Hypothalamus (tissue), 51 donors: ENCODE data around the gene DNAJC1.
"Not testable (repeated sequence)": the region's sequence is repeated elsewhere in the genome, so short reads cannot be mapped to it uniquely, and the experiment has no call there.

Source experiments
- DNase-seq, 51 donors: peaks; one replicate each; lab custom pipeline; 2025; lab: John Stamatoyannopoulos, UW

The DNAJC1 gene

DNA sequence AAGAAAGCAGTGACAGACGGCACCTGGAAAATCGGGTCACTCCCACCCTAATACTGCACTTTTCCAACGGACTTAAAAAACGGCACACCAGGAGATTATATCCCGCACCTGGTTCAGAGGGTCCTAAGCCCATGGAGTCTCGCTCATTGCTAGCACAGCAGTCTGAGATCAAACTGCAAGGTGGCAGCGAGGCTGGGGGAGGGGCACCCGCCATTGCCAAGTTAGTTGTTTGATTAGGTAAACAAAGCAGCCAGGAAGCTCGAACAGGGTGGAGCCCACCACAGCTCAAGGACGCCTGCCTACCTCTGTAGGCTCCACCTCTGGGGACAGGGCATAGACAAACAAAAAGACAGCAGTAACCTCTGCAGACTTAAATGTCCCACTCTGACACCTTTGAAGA, 169.0 kb downstream of the DNAJC1 start:
- DNase-seq, result not testable (repeated sequence)

DNA sequence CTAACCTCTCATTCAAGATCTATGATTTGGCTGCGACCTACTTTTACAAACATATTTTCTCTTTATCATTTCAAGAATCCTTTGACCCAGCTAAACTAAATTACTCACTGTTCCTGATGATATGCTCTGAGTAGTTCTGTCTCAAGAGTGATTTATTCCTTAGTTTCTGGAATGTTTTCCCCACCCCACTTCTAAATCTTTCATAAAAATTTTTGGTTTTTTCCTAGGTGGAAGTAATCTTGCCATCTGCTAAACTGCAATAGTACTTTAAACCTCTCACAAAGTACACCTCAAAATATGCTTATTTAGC, 170.8 kb downstream of the DNAJC1 start:
- DNase-seq, result no peak

DNA sequence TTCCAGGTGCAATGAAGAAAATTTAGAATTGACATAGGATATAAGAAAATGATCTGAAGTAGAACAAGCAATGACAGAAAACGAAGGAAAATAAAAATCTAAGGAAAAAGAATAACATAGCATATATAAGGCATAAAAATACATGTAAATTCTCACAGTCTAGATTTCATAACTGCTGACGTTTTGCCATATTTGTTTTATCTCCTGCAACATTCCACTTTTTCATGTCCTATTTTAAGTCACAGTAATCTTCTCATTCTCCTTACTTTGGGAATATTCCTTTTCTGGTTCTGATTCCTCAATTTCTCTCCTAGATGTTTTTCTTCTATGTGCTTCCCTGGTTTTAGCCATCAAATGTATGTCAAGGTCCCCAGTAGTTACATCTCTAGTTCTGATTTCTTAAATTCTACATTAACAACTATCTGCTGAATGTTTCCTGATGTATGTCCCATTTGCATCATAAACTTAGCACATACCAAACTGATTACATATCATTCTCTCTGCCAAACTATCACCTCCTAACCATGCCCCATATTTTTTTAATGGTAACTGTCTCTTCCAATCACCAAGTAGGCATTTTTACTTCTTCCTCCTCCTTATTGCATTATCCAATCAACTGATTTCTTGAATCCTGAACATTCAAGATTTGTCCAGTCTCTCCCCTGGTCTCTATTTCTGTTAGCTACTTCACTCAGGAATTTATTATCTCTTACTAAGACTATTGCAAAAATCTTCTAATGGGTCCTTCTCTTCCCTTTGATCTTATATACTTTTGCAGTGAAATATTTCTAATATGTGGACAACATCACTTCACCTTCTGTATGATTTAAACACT, 171.3 kb downstream of the DNAJC1 start:
- DNase-seq, result no peak

DNA sequence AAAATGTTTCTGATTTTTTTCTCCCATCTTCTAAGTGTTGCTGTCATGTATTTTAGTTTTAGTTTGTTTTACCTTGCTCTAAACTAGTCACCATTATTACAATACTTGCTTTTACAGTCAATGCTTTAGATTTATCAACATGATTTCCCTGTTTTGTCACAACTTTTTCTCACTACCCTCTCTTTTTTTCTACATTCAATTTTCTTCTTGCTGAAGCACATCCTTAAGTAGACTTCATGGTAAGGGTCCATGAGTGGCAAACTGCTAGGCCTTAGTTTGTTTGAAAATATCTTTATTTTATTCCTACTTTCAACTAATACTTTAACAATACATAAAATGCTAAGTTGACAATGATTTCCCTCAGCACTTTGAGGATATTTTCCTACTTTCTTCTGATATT, 173.5 kb downstream of the DNAJC1 start:
- no peak for DNase-seq

DNA sequence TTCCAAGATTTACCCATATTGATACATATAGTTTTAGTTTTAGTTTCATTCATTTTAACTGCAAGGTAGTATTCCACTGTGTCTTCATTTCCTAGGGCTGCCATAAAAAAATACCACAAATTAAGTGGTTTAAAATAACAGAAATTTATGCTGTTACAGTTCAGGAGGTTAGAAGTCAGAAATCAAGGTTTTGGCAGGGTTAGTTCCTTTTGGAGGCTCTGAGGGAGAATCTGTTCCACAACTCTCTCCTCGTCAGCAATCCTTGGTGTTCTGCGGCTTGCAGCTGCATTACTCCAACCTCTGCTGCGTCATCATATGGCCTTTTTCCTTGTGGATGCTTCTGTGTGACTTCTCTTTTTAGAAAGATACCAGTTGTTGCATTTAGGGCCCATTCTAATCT, 176.2 kb downstream of the DNAJC1 start:
- no peak for DNase-seq

DNA sequence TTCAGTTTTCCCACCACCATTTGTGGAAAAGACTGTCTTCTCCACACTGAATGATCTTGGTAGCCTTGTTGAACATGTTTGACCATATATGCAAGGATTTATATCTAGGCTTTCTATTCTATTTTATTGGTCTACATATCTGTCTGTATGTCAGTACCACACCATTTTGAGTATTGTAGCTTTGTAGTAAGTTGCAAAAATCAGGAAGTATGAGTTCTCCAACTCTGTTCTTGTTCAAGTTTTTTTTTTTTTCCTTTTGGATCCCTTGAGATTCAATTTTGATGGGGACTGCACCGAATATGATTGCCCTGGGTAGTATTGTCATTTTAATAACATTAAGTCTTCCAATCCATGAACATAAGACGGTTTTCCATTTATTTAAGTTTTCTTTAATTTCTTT, 176.8 kb downstream of the DNAJC1 start:
- no peak for DNase-seq

DNA sequence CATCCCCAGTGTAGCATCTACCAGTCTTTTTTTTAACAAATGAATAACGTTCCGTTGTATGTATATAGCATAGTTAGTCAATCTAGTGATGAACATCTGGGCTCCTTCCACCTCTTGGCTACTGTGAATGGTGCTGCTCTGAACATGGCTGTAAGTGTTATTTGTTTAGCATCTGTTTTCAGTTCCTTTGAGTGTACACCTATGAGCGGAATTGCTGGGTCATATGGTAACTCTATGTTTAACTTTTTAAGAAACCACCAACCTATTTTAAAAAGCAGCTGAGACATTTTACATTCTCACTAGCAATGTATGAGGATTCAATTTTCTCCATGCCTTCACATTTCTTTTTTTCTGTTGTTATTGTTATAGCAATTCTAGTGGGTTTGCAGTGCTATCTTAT, 178.2 kb downstream of the DNAJC1 start:
- DNase-seq, result no peak

DNA sequence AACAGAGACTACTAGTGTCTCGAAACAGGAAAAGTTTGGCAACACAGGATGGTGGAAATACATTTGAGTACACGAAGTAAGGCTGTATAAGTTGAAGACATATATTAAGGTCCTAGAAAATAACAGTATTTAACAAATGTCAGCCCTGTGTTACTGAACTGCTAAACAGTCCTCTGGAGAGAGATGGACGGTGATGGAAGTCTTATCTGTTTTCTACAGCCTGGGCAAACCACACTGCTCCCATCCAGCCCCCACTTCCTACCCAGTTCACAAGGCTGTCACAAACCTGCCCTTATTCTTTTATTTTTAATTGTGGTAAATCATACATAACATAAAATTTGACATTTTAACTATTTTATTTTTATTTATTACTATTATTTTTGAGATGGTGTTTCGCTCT, 179.1 kb downstream of the DNAJC1 start:
- DNase-seq, result no peak

DNA sequence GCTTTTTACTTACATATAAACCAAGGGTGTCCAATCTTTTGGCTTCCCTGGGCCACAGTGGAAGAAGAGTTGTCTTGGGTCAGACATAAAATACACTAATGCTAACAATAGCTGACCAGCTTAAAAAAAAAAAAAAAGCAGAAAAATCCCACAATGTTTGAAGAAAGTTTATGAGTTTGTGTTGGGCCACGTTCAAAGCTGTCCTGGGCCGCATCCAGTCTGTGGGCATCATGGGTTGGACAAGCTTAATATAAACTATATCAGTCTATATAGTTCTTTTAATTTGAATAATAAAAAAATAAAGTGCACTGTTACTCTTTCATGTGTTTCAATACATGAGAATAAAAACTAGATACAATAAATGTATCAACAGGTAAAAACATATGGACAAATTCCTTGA, 179.9 kb downstream of the DNAJC1 start:
- DNase-seq, result no peak

DNA sequence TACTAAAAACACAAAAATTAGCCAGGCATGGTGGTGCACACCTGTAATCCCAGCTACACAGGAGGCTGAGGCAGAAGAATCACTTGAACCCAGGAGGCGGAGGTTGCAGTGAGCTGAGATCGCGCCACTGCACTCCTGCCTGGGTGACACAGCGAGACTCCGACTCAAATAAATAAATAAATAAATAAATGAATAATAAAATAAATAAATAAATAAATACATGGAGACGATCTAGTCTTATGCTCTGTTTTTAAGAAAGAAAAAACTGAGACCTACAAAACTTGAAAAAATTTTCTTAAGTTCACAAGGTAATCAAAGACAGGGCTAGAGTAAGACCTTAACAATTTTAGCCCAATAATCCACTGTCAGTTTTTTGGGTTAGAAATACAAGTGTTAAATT, 181.3 kb downstream of the DNAJC1 start:
- not testable (repeated sequence) for DNase-seq

DNA sequence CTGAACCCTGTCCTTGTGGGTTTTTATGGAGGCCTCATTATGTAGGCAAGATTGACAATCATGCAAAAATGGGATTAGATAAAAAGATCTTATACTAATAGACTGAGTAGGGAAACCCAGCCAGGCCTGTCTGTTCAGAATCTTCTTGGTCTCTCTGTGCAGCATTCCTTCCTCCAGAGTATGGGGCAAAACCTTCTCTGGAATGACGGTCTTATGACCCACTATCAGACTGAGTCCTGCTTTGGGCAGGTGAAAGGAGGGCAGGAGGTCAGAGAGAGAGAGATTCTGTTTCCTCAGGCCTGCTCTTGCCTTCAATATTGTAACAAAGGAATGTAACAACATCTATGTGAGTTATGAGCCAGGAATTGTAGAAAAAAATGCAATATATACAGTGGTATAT, 182.6 kb downstream of the DNAJC1 start:
- no peak for DNase-seq

DNA sequence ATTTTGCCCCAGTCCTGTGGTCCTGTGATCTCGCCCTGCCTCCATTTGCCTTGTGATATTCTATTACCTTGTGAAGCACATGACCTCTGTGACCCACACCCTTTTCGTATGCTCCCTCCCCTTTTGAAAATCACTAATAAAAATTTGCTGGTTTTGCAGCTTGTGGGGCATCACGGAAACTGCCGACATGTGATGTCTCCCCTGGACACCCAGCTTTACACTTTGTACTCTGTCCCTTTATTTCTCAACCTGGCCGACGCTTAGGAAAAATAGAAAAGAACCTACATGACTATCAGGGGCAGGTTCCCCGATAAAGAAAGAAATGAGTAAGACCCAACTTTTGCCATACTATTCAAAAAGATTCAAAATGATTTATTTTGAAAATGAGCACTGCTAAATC, 185.1 kb downstream of the DNAJC1 start:
- not testable (repeated sequence) for DNase-seq

DNA sequence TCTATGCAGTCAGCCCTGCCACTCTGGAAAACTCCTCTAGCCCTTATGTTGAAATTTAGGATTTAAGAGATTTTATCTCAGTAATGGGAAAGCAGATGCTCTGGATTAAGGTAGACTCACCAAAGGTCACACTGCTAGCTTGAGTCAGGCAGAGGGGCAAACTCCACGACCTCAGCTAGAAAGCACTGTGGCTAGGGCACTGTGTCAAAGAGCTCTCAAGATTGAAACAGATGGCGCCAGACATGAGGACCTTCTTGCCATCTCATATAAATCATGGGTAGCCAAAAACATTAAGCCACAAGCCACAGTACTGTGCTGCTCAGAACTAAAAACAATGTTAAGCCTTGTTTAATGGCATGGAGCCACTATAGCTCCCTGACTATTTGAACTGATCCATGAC, 188.7 kb downstream of the DNAJC1 start:
- DNase-seq, result no peak

DNA sequence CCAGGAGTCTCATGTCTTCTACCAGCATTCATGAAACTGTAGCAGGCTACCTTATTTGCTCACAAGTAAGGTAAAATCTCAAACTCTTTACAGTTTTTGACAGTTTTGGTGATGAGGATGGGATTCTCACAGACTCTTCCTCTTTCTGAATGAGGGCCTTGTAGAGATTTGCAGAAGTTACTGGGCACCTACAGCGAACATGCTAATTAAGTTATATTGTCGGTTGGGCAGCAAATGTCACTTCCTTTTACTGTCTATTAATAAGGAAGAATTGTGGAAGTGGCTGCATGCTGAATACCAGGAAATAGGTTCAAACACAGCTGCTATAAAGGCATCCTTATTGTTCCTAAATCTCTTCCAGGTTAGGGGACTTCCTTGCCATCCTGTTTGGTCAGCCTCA, 189.6 kb downstream of the DNAJC1 start:
- no peak for DNase-seq

DNA sequence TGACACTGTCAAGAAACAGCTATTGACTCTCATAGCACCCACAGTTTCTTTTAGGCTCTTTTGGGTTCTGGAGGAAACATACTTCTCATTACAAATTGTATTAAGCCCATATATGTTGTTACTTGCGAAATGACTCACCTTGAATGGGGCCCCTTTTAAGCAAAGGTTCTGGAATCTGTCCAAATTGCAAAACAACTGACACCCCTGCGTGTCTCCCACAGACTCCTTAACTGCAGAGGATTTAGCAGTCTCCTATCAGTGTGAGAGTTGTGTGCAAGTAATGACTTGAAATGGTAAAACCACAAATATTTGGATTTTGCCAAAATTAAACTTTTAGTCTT, 192.3 kb downstream of the DNAJC1 start:
- no peak for DNase-seq

DNA sequence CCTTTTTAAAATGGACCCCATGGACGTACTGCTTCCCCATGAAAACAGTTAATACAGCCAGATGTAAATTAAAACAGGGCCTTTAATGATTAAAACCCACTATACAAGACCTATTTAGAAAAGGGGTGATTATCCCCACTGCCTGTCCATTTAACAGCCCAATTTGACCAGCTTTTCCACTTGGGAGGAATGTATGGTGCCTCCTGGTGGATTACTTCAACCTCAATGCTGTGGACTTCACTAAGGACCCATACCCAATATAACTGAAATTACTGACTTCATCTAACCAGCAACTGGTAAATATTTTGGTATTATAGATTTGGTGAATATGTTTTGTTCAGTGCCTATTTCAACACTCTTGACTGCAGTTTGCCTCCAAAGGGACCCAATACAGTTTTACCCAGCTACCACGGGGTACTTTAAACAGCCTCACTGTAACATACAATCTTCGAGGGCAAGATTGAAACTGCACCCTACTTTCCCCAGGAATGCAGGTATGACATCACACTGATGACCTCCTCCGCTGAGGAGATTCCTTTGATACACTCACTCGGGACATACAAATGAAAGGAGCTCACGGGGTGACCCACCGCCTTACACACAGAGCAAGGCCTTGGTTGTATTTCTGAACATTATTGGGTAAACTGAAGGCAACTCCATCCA, 192.8 kb downstream of the DNAJC1 start:
- no peak for DNase-seq

DNA sequence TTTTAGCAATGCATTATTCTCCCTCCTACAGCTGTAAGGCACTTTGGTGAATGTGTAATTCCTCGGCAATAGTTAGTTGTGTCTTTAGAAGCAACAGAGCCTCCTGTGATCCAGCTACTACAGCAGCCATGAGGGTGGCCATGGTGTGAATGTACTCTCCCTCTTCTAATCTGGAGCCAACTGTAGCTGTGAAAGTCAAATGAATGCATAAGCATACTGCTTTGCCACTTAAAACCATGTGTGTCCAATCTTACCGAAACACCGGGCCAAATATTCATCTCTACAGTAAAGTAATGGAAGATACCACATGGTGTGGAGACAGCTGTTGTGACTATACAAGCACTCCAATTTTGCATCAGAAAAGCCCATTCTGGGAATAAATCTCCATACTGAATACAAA, 195.0 kb downstream of the DNAJC1 start:
- DNase-seq, result no peak

DNA sequence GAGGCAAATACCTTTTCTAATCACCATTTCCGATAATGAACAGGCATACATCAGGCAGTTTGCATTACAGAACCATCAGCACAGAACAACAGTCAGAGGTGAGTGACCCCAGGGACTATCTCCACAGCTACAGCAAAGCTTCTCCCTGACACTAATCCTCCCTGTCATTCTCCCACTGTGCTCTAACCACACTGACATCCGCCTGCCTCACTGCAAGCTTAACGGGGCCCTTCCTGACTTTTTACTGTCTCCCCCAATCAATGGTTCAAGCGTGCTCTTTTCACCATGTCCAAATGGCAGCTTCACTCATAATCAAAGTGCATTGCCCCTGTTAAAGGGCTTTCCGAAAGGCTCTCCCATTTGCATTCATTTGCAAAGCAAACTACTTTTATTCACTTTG, 196.3 kb downstream of the DNAJC1 start:
- no peak for DNase-seq

DNA sequence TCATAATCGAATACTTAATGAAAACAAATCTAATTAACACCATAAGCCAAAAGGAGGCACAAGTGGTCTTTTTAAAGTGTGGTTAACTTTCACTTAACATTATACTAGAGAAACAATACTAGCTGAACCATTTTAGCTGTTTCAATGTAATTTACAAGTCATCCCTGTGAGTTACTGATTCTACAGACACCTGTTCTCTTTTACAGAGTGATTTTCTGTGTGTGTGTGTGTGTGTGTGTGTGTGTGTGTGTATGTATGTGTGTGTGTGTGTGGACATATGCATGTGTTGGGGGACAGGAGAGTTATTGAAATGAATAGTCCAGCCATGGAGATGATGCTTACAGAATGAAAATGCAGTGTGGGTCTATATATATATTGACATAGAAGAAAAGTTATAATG, 200.2 kb downstream of the DNAJC1 start:
- DNase-seq, result no peak

DNA sequence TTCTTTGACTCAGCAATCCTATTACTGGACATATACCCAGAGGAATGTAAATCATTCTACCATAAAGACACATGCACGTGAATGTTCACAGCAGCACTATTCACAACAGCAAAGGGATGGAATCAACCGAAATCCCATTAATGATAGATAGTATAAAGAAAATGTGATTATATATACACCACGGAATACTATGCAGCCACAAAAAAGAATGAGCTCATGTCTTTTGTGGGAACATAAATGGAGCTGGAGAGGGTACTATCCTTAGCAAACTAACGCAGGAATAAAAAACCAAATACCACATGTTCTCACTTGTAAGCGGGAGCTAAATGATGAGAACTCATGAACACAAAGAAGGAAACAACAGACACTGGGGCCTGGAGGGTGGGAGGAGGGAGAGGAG, 201.9 kb downstream of the DNAJC1 start:
- DNase-seq, result no peak

DNA sequence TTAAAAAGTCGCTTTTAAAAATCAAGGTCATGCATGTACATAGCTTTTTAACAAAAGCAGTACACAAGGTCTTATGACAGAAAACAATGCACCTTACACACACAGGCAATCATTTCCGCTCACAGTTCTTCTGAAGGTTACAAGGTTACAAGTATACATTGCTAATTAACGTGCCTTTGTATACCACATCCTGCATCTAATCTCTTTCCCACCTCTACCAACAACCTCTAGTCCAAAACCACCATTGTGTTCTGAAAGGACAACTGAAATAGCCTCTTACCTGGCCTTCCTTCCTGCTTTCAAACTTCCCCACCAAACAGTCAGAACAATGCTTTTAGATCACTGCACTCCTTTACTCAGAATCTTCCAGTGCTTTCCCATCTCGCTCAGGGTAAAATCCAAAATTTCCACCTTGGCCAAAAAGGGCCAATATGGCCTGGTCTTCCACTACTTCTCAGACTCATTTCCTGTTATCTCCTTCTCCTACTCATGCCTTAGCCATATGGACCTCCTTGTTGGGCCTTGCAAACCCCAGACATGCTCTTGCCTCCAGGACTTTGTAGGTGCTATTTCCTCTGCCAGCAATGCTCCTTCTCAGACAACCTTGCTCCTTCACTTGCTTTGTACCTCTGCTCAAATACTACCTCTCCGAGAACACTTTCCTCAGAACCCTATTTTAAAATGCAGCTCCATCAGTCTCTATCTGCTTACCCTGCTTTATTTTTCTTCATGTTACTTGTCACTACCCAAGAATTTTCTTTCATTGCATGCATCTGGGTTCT, 205.4 kb downstream of the DNAJC1 start:
- no peak for DNase-seq

DNA sequence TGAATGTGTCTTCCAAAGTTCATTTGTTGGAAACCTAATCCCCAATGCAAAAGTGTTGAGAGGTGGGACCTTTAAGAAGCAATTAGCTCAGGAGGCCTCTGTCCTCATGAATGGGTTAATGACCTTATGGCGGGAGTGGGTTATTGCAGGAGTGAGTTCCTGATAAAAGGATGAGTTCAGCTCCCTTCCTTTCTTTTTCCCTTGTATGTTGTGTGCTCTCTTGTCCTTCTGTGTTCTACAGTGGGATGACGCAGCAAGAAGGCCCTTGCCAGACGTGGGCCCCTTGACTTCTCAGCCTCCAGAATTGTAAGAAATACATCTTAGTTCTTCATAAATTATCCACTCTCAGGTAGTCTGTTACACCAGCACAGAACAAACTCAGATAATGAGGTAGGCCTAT, 206.0 kb downstream of the DNAJC1 start:
- no peak for DNase-seq
